ENCODE measurements around the gene NFATC2.

DNA sequence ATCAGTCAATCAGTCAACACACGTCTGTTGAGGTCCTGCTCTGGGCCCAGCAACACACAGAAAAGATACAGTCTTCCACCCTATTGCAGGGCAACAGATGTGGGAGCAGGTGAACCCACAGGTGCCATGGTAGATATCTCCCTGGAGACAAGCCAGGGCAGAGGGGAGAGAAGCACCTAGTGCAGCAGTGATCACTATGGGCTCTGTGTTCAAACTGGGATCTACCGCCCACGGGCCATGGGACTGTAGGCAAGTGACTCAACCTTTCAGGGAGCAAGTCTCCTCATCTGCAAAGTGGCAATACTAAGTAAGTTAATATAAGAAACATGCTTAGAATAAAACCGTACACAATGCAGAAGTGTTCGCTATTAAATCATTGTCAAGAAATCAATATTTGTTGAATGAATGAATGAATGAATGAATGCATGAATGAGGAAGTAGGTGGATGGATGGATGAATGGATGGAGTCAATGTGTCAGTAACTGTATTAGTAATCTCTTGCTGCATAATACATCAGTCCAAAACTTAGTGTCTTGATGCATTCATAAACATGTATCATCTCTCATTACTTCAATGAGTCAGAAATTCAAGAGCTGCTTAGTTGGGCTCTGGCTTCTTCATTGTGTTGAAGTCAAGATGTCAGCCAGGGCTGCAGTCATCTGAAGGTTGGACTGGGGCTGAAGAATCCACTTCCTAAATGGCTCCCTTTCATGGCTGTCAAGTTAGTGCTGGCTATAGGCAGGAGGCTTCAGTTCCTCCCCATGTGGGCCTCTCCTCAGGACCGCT lies 31.9 kb upstream of the NFATC2 start:
- TF ChIP-seq, protein P1, sequence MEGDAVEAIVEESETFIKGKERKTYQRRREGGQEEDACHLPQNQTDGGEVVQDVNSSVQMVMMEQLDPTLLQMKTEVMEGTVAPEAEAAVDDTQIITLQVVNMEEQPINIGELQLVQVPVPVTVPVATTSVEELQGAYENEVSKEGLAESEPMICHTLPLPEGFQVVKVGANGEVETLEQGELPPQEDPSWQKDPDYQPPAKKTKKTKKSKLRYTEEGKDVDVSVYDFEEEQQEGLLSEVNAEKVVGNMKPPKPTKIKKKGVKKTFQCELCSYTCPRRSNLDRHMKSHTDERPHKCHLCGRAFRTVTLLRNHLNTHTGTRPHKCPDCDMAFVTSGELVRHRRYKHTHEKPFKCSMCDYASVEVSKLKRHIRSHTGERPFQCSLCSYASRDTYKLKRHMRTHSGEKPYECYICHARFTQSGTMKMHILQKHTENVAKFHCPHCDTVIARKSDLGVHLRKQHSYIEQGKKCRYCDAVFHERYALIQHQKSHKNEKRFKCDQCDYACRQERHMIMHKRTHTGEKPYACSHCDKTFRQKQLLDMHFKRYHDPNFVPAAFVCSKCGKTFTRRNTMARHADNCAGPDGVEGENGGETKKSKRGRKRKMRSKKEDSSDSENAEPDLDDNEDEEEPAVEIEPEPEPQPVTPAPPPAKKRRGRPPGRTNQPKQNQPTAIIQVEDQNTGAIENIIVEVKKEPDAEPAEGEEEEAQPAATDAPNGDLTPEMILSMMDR (IDR thresholded peaks at IDR 0.05; ENCODE audit: low read depth, low read length): no peak
- TF ChIP-seq EZH2phosphoT487 (IDR thresholded peaks at IDR 0.05; ENCODE audit: low read depth): no peak

Data from OCI-LY3 (cell line).